Mesothelial cell of epicardium (in vitro differentiated cells): Measurements from ENCODE around the gene XRCC5. TPM values are rescaled to one million over a fixed set of nuclear protein-coding genes. Genes with fewer than 3 reads are reported as not detected.

Source experiments
- DNase-seq, 2 experiments: peaks; one replicate each; pipeline ENCODE4 v3.0.0; 2021; ENCODE audit warnings: low spot score in 2 of 2; ENCODE audit not compliant: unreplicated experiment in 2 of 2
- H3K27ac Mint-ChIP-seq: 2 replicates; pipeline ENCODE4 v1.8.0; 2021; ENCODE audit warnings: mixed read lengths
- H3K27me3 Mint-ChIP-seq: 2 replicates; pipeline ENCODE4 v1.8.0; 2021; ENCODE audit warnings: low read depth, mixed read lengths
- H3K36me3 Mint-ChIP-seq: 2 replicates; pipeline ENCODE4 v1.8.0; 2021; ENCODE audit warnings: mixed read lengths
- H3K4me1 Mint-ChIP-seq: 2 replicates; pipeline ENCODE4 v1.8.0; 2021; ENCODE audit warnings: mixed read lengths
- H3K4me3 Mint-ChIP-seq: 2 replicates; pipeline ENCODE4 v1.8.0; 2021; ENCODE audit warnings: mild to moderate bottlenecking, moderate library complexity, mixed read lengths
- H3K9me3 Mint-ChIP-seq: 2 replicates; pipeline ENCODE4 v1.8.0; 2021; ENCODE audit warnings: mixed read lengths
- CTCF ChIP-seq: fragments of 200-600 bp; sonication (generic); IDR thresholded peaks from one replicate; pipeline ENCODE4 v1.5.0; 2021; ENCODE audit warnings: antibody characterized with exemption; ENCODE audit not compliant: unreplicated experiment
- total RNA-seq: library from RNA; stranded (reverse); gene quantifications from 3 replicates; pipeline ENCODE4 v1.2.1, GENCODE V29; 2021

The XRCC5 gene
- total RNA-seq, 1 donor from 2014 or later, result 294 TPM

GRCh38 chr2:216164576-216164975 is 55.4 kb downstream of the XRCC5 start:
- no peaks in the 10 kb centered on the region for H3K27me3 Mint-ChIP-seq
- H3K4me3 Mint-ChIP-seq, result no peak overlapping the region
- H3K27ac Mint-ChIP-seq, result no peak overlapping the region
- H3K4me1 Mint-ChIP-seq, result no peaks in the 10 kb centered on the region
- peaks cover 32% of the 10 kb centered on the region for H3K36me3 Mint-ChIP-seq
- H3K9me3 Mint-ChIP-seq, result no peaks in the 10 kb centered on the region
- no peak for DNase-seq
- no peak for TF ChIP-seq CTCF

- Mint-ChIP-seq H3K4me1 (no peaks in the 10 kb centered on the region), H3K27me3 (no peaks in the 10 kb centered on the region), H3K36me3 (peaks cover 35% of the 10 kb centered on the region), H3K4me3 (no peak overlapping the region), H3K9me3 (no peaks in the 10 kb centered on the region), H3K27ac (no peak overlapping the region)
- DNase-seq, result no peak
- no peak for TF ChIP-seq CTCF
These were observed 56.6 kb downstream of the XRCC5 start for GRCh38 chr2:216165711-216166110.

- no peaks in the 10 kb centered on the region for H3K4me1 Mint-ChIP-seq
- no peak overlapping the region for H3K27ac Mint-ChIP-seq
- H3K27me3 Mint-ChIP-seq, result no peaks in the 10 kb centered on the region
- no peak for DNase-seq
- H3K9me3 Mint-ChIP-seq, result peaks cover 3% of the 10 kb centered on the region
- H3K36me3 Mint-ChIP-seq, result peaks cover 49% of the 10 kb centered on the region
- TF ChIP-seq CTCF, result no peak
- H3K4me3 Mint-ChIP-seq, result no peak overlapping the region
These were observed 59.9 kb downstream of the XRCC5 start for GRCh38 chr2:216169087-216169486.

- TF ChIP-seq CTCF, result no peak
- no peak for DNase-seq
- H3K36me3 Mint-ChIP-seq, result peaks cover 52% of the 10 kb centered on the region
- no peaks in the 10 kb centered on the region for H3K4me1 Mint-ChIP-seq
- H3K9me3 Mint-ChIP-seq, result peaks cover 3% of the 10 kb centered on the region
- H3K27ac Mint-ChIP-seq, result no peak overlapping the region
- no peaks in the 10 kb centered on the region for H3K27me3 Mint-ChIP-seq
- no peak overlapping the region for H3K4me3 Mint-ChIP-seq
These were observed 61.1 kb downstream of the XRCC5 start for GRCh38 chr2:216170076-216170763.

- H3K36me3 Mint-ChIP-seq, result peaks cover 54% of the 10 kb centered on the region
- H3K27me3 Mint-ChIP-seq, result no peaks in the 10 kb centered on the region
- no peak overlapping the region for H3K4me3 Mint-ChIP-seq
- H3K4me1 Mint-ChIP-seq, result no peaks in the 10 kb centered on the region
- H3K27ac Mint-ChIP-seq, result no peak overlapping the region
- TF ChIP-seq CTCF, result no peak
- DNase-seq, result no peak
- H3K9me3 Mint-ChIP-seq, result peaks cover 3% of the 10 kb centered on the region
These were observed 61.9 kb downstream of the XRCC5 start for GRCh38 chr2:216171011-216171410.
